Measurements from ENCODE around the gene COL12A1.

GRCh38 chr6:75091467-75092190 lies 114.2 kb downstream of the COL12A1 start:
- TF ChIP-seq USF1 (IDR thresholded peaks at IDR 0.05; ENCODE audit: borderline replicate concordance, extremely low read length, insufficient read depth, low read depth, low read length) (no peak), PAX8 (IDR thresholded peaks at IDR 0.05) (no peak), NRF1 (conservative IDR thresholded peaks at IDR 0.05; ENCODE audit: low read depth, low read length) (no peak), NFYB (IDR thresholded peaks at IDR 0.05; ENCODE audit: insufficient read depth, low read depth, low read length) (no peak), CTCF (IDR thresholded peaks at IDR 0.05 in 2 of 3, conservative IDR thresholded peaks at IDR 0.05 in 1 of 3; ENCODE audit: control insufficient read depth in 2 of 3, extremely low read depth in 1 of 3, insufficient read depth in 1 of 3, low read depth in 3 of 3, low read length in 3 of 3) (no peak)
